PFSK-1 (cell line): ENCODE results near the gene ATRAID.

Experiments
- POLR2AphosphoS5 ChIP-seq: IDR thresholded peaks from 2 replicates; pipeline ENCODE4 v1.6.1; 2012; ENCODE audit warnings: low read depth, mild to moderate bottlenecking, control low read depth, low read length, moderate library complexity
- REST ChIP-seq, 2 experiments: IDR thresholded peaks; 2 replicates each; pipeline versions ENCODE4 v1.6.1 to v1.8.0; 2011 to 2012; ENCODE audit warnings: low read depth in 2 of 2, low read length in 2 of 2, control low read depth in 1 of 2, inconsistent platforms in 1 of 2, mild to moderate bottlenecking in 1 of 2, moderate library complexity in 1 of 2; ENCODE audit not compliant: insufficient read depth in 1 of 2

- TF ChIP-seq REST (IDR thresholded peaks at IDR 0.05; ENCODE audit: insufficient read depth in 1 of 2, low read depth in 2 of 2, low read length in 2 of 2) (no peak), POLR2AphosphoS5 (no peak; the same call in 1 of the 2 replicates)
These were observed 9.3 kb downstream of the ATRAID start for GRCh38 chr2:27221166-27221565.
